ENCODE data around the gene ADCY1. TPM values are rescaled to one million over a fixed set of nuclear protein-coding genes. Genes with fewer than 3 reads are reported as not detected.

Gene ADCY1
- total RNA-seq, 4 donors from 2014 or later: 2.5 to 9.0 (median 5.6) TPM

- Histone ChIP-seq H3K4me1 (no peaks in the 10 kb centered on the region), H3K27ac (no peak overlapping the region), H3K36me3 (no peaks in the 10 kb centered on the region), H3K27me3 (no peaks in the 10 kb centered on the region), H3K9me3 (peaks cover 0 to 4% (median 0%) of the 10 kb centered on the region in 4 donors), H3K4me3 (no peak overlapping the region)
- TF ChIP-seq EP300 (IDR thresholded peaks at IDR 0.05): no peak
- TF ChIP-seq POLR2A (IDR thresholded peaks at IDR 0.05): no peak
- no peak for TF ChIP-seq CTCF (IDR thresholded peaks at IDR 0.05)
- no peak for DNase-seq (ENCODE audit: low spot score in 2 of 2)
- WGBS, 2 donors: 79 to 87% methylated on average over 9 of the region's 9 CpGs
Measured at GRCh38 chr7:45663965-45664633, 89.9 kb downstream of the ADCY1 start.

- no peak overlapping the region for H3K4me3 ChIP-seq
- no peak overlapping the region for H3K27ac ChIP-seq
- peaks cover 0 to 4% (median 0%) of the 10 kb centered on the region in 4 donors for H3K9me3 ChIP-seq
- DNase-seq (ENCODE audit: low spot score in 2 of 2): no peak
- H3K36me3 ChIP-seq: no peaks in the 10 kb centered on the region
- H3K4me1 ChIP-seq: no peaks in the 10 kb centered on the region
- TF ChIP-seq EP300 (IDR thresholded peaks at IDR 0.05) (no peak), POLR2A (IDR thresholded peaks at IDR 0.05) (no peak), CTCF (IDR thresholded peaks at IDR 0.05) (no peak)
- WGBS, 2 donors: 90 to 93% methylated on average over 7 of the region's 7 CpGs
- H3K27me3 ChIP-seq: no peaks in the 10 kb centered on the region
Measured at GRCh38 chr7:45665172-45665571, 91.0 kb downstream of the ADCY1 start.

- Histone ChIP-seq H3K27me3 (no peaks in the 10 kb centered on the region), H3K36me3 (no peaks in the 10 kb centered on the region), H3K9me3 (peaks cover 0 to 4% (median 0%) of the 10 kb centered on the region in 4 donors), H3K27ac (no peak overlapping the region), H3K4me1 (no peaks in the 10 kb centered on the region), H3K4me3 (no peak overlapping the region)
- 69 to 82% methylated on average over 4 to 7 of the region's 7 CpGs for WGBS, 2 donors
- TF ChIP-seq POLR2A (IDR thresholded peaks at IDR 0.05): no peak
- no peak for TF ChIP-seq EP300 (IDR thresholded peaks at IDR 0.05)
- no peak for TF ChIP-seq CTCF (IDR thresholded peaks at IDR 0.05)
- peak in 1 of 2 donors; percentile 2 for DNase-seq (ENCODE audit: low spot score in 2 of 2)
Measured at GRCh38 chr7:45670227-45670626, 96.1 kb downstream of the ADCY1 start.

- DNase-seq (ENCODE audit: low spot score in 2 of 2): no peak
- WGBS, 2 donors: 98% methylated on average over 4 to 6 of the region's 6 CpGs
- peaks cover 0 to 4% (median 0%) of the 10 kb centered on the region in 4 donors for H3K9me3 ChIP-seq
Measured at GRCh38 chr7:45670717-45671116, 96.5 kb downstream of the ADCY1 start.

More at GRCh38 chr7:45670717-45671116, 96.5 kb downstream of the ADCY1 start:
- no peak overlapping the region for H3K27ac ChIP-seq
- no peaks in the 10 kb centered on the region for H3K27me3 ChIP-seq
- H3K4me1 ChIP-seq: no peaks in the 10 kb centered on the region
- no peak overlapping the region for H3K4me3 ChIP-seq
- no peaks in the 10 kb centered on the region for H3K36me3 ChIP-seq
- TF ChIP-seq POLR2A (IDR thresholded peaks at IDR 0.05): no peak
- no peak for TF ChIP-seq CTCF (IDR thresholded peaks at IDR 0.05)
- TF ChIP-seq EP300 (IDR thresholded peaks at IDR 0.05): no peak
